ENCODE measurements around the gene CES3. TPM values are rescaled to one million over a fixed set of nuclear protein-coding genes. Genes with fewer than 3 reads are reported as not detected.

CES3 gene
- total RNA-seq, 4 donors from 2014 or later: 1.5 to 7.1 (median 3.6) TPM

DNA sequence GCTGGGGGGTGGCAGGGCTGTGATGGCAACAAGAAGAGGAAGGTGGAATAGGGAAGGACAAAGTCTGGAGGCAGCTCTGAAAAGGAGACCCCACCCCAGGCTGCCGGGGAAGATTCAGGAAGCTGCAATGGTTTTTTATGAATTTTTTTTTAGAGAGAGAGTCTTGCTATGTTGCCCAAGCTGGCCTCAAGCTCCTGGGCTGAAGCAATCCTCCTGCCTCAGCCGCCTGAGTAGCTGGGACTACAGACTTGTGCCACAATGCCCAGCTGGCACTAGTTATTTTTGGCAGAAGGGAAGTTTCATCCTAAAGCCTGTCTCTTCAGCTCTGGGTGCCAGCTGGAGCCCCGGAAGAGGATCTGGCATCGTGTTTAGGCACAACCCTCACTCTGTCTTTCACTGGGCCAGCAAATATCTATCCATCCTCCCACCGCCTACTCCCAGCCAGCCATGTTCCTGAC, 1.3 kb upstream of the CES3 start:
- peaks cover 0 to 14% (median 0%) of the 10 kb centered on the region in 4 donors for H3K27me3 ChIP-seq
- TF ChIP-seq, protein P1, sequence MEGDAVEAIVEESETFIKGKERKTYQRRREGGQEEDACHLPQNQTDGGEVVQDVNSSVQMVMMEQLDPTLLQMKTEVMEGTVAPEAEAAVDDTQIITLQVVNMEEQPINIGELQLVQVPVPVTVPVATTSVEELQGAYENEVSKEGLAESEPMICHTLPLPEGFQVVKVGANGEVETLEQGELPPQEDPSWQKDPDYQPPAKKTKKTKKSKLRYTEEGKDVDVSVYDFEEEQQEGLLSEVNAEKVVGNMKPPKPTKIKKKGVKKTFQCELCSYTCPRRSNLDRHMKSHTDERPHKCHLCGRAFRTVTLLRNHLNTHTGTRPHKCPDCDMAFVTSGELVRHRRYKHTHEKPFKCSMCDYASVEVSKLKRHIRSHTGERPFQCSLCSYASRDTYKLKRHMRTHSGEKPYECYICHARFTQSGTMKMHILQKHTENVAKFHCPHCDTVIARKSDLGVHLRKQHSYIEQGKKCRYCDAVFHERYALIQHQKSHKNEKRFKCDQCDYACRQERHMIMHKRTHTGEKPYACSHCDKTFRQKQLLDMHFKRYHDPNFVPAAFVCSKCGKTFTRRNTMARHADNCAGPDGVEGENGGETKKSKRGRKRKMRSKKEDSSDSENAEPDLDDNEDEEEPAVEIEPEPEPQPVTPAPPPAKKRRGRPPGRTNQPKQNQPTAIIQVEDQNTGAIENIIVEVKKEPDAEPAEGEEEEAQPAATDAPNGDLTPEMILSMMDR (IDR thresholded peaks at IDR 0.05): no peak
- no peak for TF ChIP-seq POLR2A (IDR thresholded peaks at IDR 0.05)
- H3K9me3 ChIP-seq: no peaks in the 10 kb centered on the region
- no peak overlapping the region for H3K4me3 ChIP-seq
- DNase-seq: no peak
- H3K4me1 ChIP-seq: peaks cover 14 to 45% (median 26%) of the 10 kb centered on the region in 3 donors
- intact Hi-C loops (cut with DNase I): no loop called here
- H3K36me3 ChIP-seq: no peaks in the 10 kb centered on the region
- 20 to 51% methylated on average over 5 of the region's 5 CpGs for WGBS, 2 donors
- peak overlapping the region in 1 of 4 donors; percentile 31 for H3K27ac ChIP-seq

DNA sequence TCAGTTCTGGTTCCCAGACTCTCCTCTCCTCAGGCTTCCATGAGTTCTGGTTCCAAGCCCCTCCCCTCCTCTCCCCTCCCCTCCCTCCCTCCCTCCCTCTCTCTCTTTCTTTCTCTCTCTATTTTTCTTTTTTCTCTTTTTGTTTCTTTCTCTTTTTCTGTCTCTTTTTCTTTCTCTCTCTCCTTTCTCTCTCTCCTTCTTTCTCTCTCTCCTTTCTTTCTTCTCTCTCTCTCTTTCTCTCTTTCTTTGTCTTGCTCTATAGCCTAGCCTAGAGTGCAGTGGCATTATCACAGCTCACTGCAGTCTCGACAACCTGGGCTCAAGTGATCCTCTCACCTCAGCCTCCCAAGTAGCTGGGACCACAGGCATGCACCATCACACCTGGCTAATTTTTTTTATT, 796 bp upstream of the CES3 start:
- TF ChIP-seq, protein P1 (IDR thresholded peaks at IDR 0.05): no peak
- intact Hi-C loops (cut with DNase I): no loop called here
- Histone ChIP-seq H3K36me3 (no peaks in the 10 kb centered on the region), H3K4me1 (peaks cover 14 to 45% (median 26%) of the 10 kb centered on the region in 3 donors), H3K27me3 (peaks cover 0 to 19% (median 0%) of the 10 kb centered on the region in 4 donors), H3K27ac (peak overlapping the region in 1 of 4 donors; percentile 31), H3K4me3 (no peak overlapping the region), H3K9me3 (no peaks in the 10 kb centered on the region)
- DNase-seq: no peak
- 76 to 79% methylated on average over 1 of the region's 1 CpG for WGBS, 2 donors

DNA sequence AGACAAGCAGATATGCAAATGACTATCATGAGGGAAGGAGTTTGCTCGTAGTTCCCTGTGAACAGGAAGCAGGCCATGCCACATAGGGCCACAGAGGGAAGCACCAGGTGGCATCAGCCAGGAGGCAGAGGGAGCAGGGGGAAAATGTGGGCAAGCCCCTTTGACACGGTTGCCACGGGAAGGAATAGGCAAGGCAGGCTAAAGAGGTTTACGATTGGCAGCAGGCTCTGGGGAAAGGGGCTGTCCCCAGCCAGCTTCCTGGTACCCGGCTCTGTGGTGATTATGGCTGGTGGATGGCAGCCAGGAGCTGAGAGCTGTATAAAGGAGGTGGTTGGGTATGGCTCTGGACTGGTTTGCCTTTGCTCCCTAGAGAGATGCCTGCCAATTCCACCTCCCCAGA, 848 bp downstream of the CES3 start:
- peaks cover 14 to 45% (median 26%) of the 10 kb centered on the region in 3 donors for H3K4me1 ChIP-seq
- peaks cover 0 to 21% (median 0%) of the 10 kb centered on the region in 4 donors for H3K27me3 ChIP-seq
- H3K4me3 ChIP-seq: no peak overlapping the region
- DNase-seq: no peak
- H3K36me3 ChIP-seq: no peaks in the 10 kb centered on the region
- TF ChIP-seq, protein P1 (IDR thresholded peaks at IDR 0.05): no peak
- no peak for TF ChIP-seq POLR2A (IDR thresholded peaks at IDR 0.05)
- peak overlapping the region; percentile 49 to 70 (median 62) for H3K27ac ChIP-seq
- WGBS, 2 donors: 5 to 18% methylated on average over 3 to 5 of the region's 5 CpGs
- intact Hi-C loops (cut with DNase I): no loop called here
- no peaks in the 10 kb centered on the region for H3K9me3 ChIP-seq

DNA sequence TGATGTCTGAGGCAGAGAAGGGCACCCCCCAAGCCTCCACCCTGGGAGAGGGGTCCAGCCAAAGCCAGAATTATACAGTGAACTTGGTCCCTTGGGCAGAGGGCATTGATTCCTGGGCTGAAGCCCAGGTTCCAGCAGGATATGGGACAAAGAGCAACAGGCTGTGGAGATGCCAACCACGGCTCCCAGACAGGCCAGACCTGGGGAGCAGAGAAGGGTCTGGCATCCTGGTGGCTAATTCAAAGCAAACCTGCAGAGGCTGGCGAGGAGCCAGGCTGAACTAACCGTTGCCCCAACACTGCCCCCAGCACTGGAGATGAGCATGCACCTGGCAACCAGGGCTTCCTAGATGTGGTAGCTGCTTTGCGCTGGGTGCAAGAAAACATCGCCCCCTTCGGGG, 3.0 kb downstream of the CES3 start:
- H3K36me3 ChIP-seq: no peaks in the 10 kb centered on the region
- no peak for DNase-seq
- H3K4me1 ChIP-seq: peaks cover 14 to 52% (median 26%) of the 10 kb centered on the region in 3 donors
- H3K27me3 ChIP-seq: peaks cover 0 to 21% (median 0%) of the 10 kb centered on the region in 4 donors
- no peak for TF ChIP-seq POLR2A (IDR thresholded peaks at IDR 0.05)
- TF ChIP-seq, protein P1 (IDR thresholded peaks at IDR 0.05): no peak
- intact Hi-C loops (cut with DNase I): no loop called here
- H3K27ac ChIP-seq: no peak overlapping the region
- H3K9me3 ChIP-seq: no peaks in the 10 kb centered on the region
- no peak overlapping the region for H3K4me3 ChIP-seq
- WGBS, 2 donors: 38% methylated on average over 4 of the region's 6 CpGs; no CpG with 5 or more reads in 1 of the 2 donors

DNA sequence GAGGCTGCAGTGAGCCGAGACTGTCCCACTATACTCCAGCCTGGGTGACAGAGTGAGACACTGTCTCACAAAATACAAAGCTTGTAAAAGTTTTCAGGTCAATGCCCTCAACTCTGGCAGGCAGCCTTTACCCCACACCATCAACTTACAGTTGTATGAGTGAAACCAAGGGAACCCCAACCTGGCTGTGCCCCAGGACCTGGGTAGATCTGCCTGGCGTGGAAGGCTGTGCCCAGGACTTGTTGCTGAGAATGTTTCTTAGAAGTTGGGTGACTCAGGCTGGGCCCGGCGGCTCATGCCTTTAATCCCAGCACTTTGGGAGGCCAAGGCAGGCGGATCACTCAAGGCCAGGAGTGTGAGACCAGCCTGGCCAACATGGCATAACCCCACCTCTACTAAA, 7.8 kb downstream of the CES3 start:
- no peaks in the 10 kb centered on the region for H3K9me3 ChIP-seq
- H3K4me1 ChIP-seq: peaks cover 0 to 9% (median 0%) of the 10 kb centered on the region in 3 donors
- 62 to 88% methylated on average over 1 to 5 of the region's 5 CpGs for WGBS, 2 donors
- intact Hi-C loops (cut with DNase I): no loop called here
- no peak overlapping the region for H3K4me3 ChIP-seq
- no peak for DNase-seq
- H3K27me3 ChIP-seq: peaks cover 0 to 22% (median 0%) of the 10 kb centered on the region in 4 donors
- H3K27ac ChIP-seq: no peak overlapping the region
- no peaks in the 10 kb centered on the region for H3K36me3 ChIP-seq
- no peak for TF ChIP-seq POLR2A (IDR thresholded peaks at IDR 0.05)
- TF ChIP-seq, protein P1 (IDR thresholded peaks at IDR 0.05): no peak
